ENCODE results near the gene GPN2. TPM values are rescaled to one million over a fixed set of nuclear protein-coding genes. Genes with fewer than 3 reads are reported as not detected.
"Not testable (repeated sequence)": the region's sequence is repeated elsewhere in the genome, so short reads cannot be mapped to it uniquely, and the experiment has no call there.

Gene GPN2
- total RNA-seq, 2 donors from 2014 or later, result 44.8 to 61.4 TPM

GRCh38 chr1:26882696-26883463 is 7.2 kb downstream of the GPN2 start:
- ATAC-seq (replicated peaks), result no peak
- no peak overlapping the region for H3K4me3 Mint-ChIP-seq

DNA sequence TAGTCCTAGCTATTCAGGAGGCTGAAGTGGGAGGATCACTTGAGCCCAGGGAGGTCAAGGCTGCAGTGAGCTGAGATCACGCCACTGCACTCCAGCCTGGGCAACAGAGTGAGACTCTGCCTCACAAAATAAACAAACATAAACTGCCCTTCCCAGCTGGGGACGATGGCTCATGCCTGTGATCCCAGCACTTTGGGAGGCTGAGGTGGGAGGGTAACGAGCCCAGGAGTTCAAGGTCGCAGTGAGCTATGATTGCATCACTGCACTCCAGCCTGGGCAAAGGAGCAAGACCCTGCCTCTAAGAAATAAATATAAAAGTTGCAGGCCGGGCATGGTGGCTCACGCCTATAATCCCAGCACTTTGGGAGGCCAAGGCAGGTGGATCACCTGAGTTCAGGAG is 8.5 kb downstream of the GPN2 start:
- Mint-ChIP-seq H3K4me1 (peaks cover 12% of the 10 kb centered on the region), H3K36me3 (ENCODE audit: low read depth) (peaks cover 94% of the 10 kb centered on the region)
- not testable (repeated sequence) for H3K27ac Mint-ChIP-seq; ATAC-seq (replicated peaks); H3K27me3 Mint-ChIP-seq; H3K4me3 Mint-ChIP-seq; H3K9me3 Mint-ChIP-seq

More at GRCh38 chr1:26882696-26883463, 7.2 kb downstream of the GPN2 start:
- Mint-ChIP-seq H3K27ac (no peak overlapping the region), H3K27me3 (no peaks in the 10 kb centered on the region), H3K4me1 (peaks cover 12% of the 10 kb centered on the region), H3K36me3 (ENCODE audit: low read depth) (peaks cover 96% of the 10 kb centered on the region), H3K9me3 (no peaks in the 10 kb centered on the region)

GRCh38 chr1:26879793-26880192 is 10.3 kb downstream of the GPN2 start:
- H3K4me1 Mint-ChIP-seq, result peaks cover 8% of the 10 kb centered on the region
- peaks cover 91% of the 10 kb centered on the region for H3K36me3 Mint-ChIP-seq (ENCODE audit: low read depth)
- no peaks in the 10 kb centered on the region for H3K27me3 Mint-ChIP-seq
- H3K27ac Mint-ChIP-seq, result no peak overlapping the region
- H3K9me3 Mint-ChIP-seq, result no peaks in the 10 kb centered on the region
- no peak overlapping the region for H3K4me3 Mint-ChIP-seq
- no peak for ATAC-seq (replicated peaks)

- Mint-ChIP-seq H3K27me3 (no peaks in the 10 kb centered on the region), H3K4me1 (no peaks in the 10 kb centered on the region), H3K27ac (no peak overlapping the region), H3K9me3 (no peaks in the 10 kb centered on the region), H3K4me3 (no peak overlapping the region), H3K36me3 (ENCODE audit: low read depth) (peaks cover 66% of the 10 kb centered on the region)
- ATAC-seq (replicated peaks), result no peak
Measured at GRCh38 chr1:26877326-26877725, 12.8 kb downstream of the GPN2 start.

GRCh38 chr1:26874896-26875295 is 15.2 kb downstream of the GPN2 start:
- no peak for ATAC-seq (replicated peaks)
- peaks cover 42% of the 10 kb centered on the region for H3K36me3 Mint-ChIP-seq (ENCODE audit: low read depth)
- H3K4me3 Mint-ChIP-seq, result no peak overlapping the region
- H3K9me3 Mint-ChIP-seq, result no peaks in the 10 kb centered on the region
- no peak overlapping the region for H3K27ac Mint-ChIP-seq
- no peaks in the 10 kb centered on the region for H3K27me3 Mint-ChIP-seq
- no peaks in the 10 kb centered on the region for H3K4me1 Mint-ChIP-seq

GRCh38 chr1:26873097-26873496 is 17.0 kb downstream of the GPN2 start:
- H3K27me3 Mint-ChIP-seq; H3K4me3 Mint-ChIP-seq; H3K9me3 Mint-ChIP-seq; ATAC-seq (replicated peaks); H3K4me1 Mint-ChIP-seq: not testable (repeated sequence)
- H3K36me3 Mint-ChIP-seq (ENCODE audit: low read depth), result peaks cover 28% of the 10 kb centered on the region
- peak overlapping the region; percentile 33 for H3K27ac Mint-ChIP-seq

DNA sequence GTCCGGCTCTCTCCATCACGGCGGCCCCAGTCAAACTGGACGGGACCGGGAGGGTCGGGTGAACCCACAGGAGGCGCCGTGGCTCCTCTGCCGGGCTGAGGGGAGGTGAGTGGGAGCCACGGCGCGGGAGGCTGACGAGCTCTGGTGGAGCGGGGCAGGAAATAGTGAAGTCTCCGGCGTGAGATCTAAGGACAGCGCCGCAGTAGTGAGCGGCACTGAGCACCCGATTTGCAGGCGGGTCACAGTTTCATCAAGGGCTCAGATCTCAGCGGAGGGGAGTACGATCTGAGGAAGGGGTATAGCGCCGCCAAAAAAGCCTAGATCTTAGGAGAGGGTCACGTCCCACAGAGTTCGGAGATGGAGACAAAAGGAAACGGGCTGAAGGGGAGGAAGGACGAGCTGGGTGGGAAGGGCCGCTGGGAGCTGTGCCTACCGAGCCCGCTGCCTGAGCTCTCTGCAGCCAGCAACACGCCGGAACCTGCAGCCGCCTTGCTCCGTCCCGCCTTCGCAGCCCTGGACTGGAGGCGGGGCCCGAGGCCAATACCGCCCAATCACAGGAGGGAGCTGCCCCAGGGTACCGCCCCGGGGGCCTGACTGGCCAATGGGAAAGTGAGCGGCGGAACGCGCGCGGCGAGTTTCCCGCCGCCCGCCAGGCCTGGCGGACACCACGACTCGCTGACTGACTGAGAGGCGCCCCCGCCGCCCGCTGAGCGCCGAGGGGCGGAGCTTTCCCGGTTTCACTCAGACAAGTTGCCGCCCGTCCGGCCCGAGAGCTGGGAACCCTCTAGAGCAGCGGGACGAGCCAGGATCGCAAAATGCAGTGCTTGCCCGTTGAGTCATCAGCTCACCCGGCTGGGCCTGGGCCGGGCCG is 25.2 kb downstream of the GPN2 start:
- peak; percentile 94 for ATAC-seq (replicated peaks)
- Mint-ChIP-seq H3K4me3 (peak overlapping the region; percentile 87), H3K27me3 (no peaks in the 10 kb centered on the region), H3K9me3 (no peaks in the 10 kb centered on the region), H3K4me1 (peaks cover 23% of the 10 kb centered on the region), H3K36me3 (ENCODE audit: low read depth) (no peaks in the 10 kb centered on the region), H3K27ac (peak overlapping the region; percentile 78)

DNA sequence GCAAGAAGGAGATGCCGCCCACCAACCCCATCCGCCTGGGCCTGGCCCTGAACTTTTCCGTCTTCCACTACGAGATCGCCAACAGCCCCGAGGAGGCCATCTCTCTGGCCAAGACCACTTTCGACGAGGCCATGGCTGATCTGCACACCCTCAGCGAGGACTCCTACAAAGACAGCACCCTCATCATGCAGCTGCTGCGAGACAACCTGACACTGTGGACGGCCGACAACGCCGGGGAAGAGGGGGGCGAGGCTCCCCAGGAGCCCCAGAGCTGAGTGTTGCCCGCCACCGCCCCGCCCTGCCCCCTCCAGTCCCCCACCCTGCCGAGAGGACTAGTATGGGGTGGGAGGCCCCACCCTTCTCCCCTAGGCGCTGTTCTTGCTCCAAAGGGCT is 26.4 kb downstream of the GPN2 start:
- no peaks in the 10 kb centered on the region for H3K27me3 Mint-ChIP-seq
- peak overlapping the region; percentile 87 for H3K4me3 Mint-ChIP-seq
- H3K9me3 Mint-ChIP-seq, result no peaks in the 10 kb centered on the region
- H3K4me1 Mint-ChIP-seq, result peaks cover 23% of the 10 kb centered on the region
- ATAC-seq (replicated peaks), result no peak
- H3K36me3 Mint-ChIP-seq (ENCODE audit: low read depth), result no peaks in the 10 kb centered on the region
- H3K27ac Mint-ChIP-seq, result peak overlapping the region; percentile 78

GRCh38 chr1:26862781-26863684 is 27.1 kb downstream of the GPN2 start, which contains the start of gene SFN:
SFN (plus strand) TSS chr1:26863149; CDS start chr1:26863213, 64 bp downstream.
- H3K9me3 Mint-ChIP-seq, result no peaks in the 10 kb centered on the region
- H3K4me1 Mint-ChIP-seq, result peaks cover 23% of the 10 kb centered on the region
- peak within 1 kb of the TSS; percentile 85 for H3K27ac Mint-ChIP-seq
- H3K27me3 Mint-ChIP-seq, result no peaks in the 10 kb centered on the region
- peak within 1 kb of the TSS; percentile 87 for H3K4me3 Mint-ChIP-seq
- no peak for ATAC-seq (replicated peaks)
- H3K36me3 Mint-ChIP-seq (ENCODE audit: low read depth), result no peaks in the 10 kb centered on the region

GRCh38 chr1:26861889-26862378 is 28.1 kb downstream of the GPN2 start:
- peaks cover 2% of the 10 kb centered on the region for H3K36me3 Mint-ChIP-seq (ENCODE audit: low read depth)
- H3K9me3 Mint-ChIP-seq, result no peaks in the 10 kb centered on the region
- no peaks in the 10 kb centered on the region for H3K27me3 Mint-ChIP-seq
- H3K4me3 Mint-ChIP-seq, result peak overlapping the region; percentile 87
- ATAC-seq (replicated peaks), result no peak
- peaks cover 23% of the 10 kb centered on the region for H3K4me1 Mint-ChIP-seq
- peak overlapping the region; percentile 85 for H3K27ac Mint-ChIP-seq

DNA sequence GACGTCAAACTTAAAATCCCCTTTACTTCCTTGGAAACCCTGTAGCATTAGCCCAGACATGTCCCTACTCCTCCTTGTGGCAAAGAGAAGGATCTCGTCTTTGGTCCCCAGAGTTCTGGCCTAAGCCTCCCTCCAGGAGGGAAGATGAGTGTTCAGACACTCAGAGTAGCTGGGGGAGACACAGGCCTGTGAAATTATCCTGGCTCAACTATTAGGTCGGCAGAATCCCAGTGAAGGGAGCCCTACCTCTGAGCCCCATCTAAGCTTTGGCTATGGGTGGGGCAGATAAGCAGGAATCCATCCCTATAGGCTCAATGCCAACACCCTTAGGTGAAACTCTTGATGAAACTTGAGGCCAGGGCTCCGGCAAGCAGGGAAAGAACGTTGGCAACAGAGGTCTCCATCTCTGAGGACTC is 28.8 kb downstream of the GPN2 start:
- Mint-ChIP-seq H3K27me3 (no peaks in the 10 kb centered on the region), H3K27ac (peak overlapping the region; percentile 85), H3K4me1 (peaks cover 23% of the 10 kb centered on the region), H3K9me3 (no peaks in the 10 kb centered on the region), H3K4me3 (peak overlapping the region; percentile 87), H3K36me3 (ENCODE audit: low read depth) (peaks cover 6% of the 10 kb centered on the region)
- no peak for ATAC-seq (replicated peaks)

DNA sequence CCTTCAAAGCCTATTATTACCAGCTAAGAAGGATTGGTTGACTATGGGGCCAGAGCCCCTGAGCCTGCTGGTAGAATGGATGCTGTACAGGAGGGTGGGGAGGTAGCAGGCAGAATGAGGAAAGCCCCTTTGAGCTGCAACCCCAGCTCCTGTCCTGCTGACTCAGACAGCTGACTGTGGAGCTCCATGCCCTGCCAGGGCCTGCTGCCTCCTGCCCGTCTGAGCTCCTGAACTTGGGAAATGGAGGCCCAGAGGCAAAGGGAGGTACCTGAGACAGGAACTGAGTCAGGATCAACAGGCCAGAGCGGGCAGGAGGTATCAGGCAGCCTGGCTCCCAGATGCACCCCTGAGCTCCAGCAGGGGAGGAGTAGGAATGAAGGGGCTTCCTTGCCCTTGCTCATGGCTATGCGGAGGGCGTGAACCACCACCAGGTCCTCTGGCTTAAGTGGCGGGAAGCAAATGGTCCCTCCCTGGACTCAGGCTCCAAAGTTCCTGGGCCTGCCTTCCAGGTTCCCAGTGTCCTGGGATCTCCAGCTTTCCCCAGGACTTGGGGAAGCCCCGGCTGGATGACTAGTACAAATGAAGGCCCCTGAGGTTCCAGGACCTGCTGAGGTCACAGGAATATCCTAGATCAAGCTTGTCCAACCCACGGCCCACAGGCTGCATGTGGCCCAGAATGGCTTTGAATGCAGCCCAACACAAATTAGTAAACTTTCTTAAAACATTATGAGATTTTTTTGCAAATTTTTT is 31.0 kb downstream of the GPN2 start:
- no peak overlapping the region for H3K27ac Mint-ChIP-seq
- ATAC-seq (replicated peaks), result peak; percentile 15
- peaks cover 23% of the 10 kb centered on the region for H3K4me1 Mint-ChIP-seq
- no peaks in the 10 kb centered on the region for H3K9me3 Mint-ChIP-seq
- no peaks in the 10 kb centered on the region for H3K27me3 Mint-ChIP-seq
- H3K36me3 Mint-ChIP-seq (ENCODE audit: low read depth), result peaks cover 26% of the 10 kb centered on the region
- no peak overlapping the region for H3K4me3 Mint-ChIP-seq

GRCh38 chr1:26858160-26858559 is 31.9 kb downstream of the GPN2 start:
- ATAC-seq (replicated peaks), result no peak
- H3K9me3 Mint-ChIP-seq, result no peaks in the 10 kb centered on the region
- H3K4me1 Mint-ChIP-seq, result peaks cover 19% of the 10 kb centered on the region
- H3K36me3 Mint-ChIP-seq (ENCODE audit: low read depth), result peaks cover 35% of the 10 kb centered on the region
- H3K27ac Mint-ChIP-seq, result no peak overlapping the region
- H3K4me3 Mint-ChIP-seq, result no peak overlapping the region
- no peaks in the 10 kb centered on the region for H3K27me3 Mint-ChIP-seq

Data from activated T-helper 17 cell treated with anti-CD3 and anti-CD28 coated beads, Interleukin-2, amount 50 U/mL, for 72 hours (primary cell).